A673 (cell line): ENCODE measurements around the gene TBRG4.

Source experiments
- EZH2 ChIP-seq: fragments of 200-600 bp; sonication (generic); IDR thresholded peaks from 2 replicates; pipeline ENCODE4 v1.6.1; 2017; ENCODE audit warnings: borderline replicate concordance, low read depth, mild to moderate bottlenecking, mixed read lengths, antibody characterized with exemption, low read length; ENCODE audit not compliant: poor library complexity, severe bottlenecking
- TF ChIP-seq, protein P1 (sequence below): fragments of 300-800, 200-600 bp; sonication (generic); conservative IDR thresholded peaks from 2 replicates; pipeline ENCODE4 v1.5.1; 2017; ENCODE audit warnings: low read depth, mild to moderate bottlenecking, antibody characterized with exemption, low read length, moderate library complexity, mixed read lengths

DNA sequence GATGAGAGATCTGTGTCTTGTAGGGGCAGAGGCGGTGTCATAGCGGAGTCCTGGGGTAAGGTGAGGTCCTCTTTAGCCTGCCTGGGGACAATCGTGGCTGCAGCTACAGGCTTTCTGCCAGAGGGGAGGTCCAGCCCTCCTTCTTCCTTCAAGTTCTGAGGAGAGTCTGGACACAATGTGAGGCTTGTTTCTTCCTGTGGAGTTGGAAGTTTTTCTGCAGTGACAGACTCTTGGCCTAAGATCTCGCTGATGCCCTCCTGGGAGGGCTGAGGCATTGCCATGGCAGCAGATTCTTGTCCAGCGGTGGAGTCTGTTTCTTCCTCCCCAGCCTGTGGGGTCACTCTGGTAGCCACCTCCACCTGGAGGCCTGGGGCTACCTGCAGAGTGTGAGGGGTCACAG, 27.2 kb downstream of the TBRG4 start:
- TF ChIP-seq, protein P1, sequence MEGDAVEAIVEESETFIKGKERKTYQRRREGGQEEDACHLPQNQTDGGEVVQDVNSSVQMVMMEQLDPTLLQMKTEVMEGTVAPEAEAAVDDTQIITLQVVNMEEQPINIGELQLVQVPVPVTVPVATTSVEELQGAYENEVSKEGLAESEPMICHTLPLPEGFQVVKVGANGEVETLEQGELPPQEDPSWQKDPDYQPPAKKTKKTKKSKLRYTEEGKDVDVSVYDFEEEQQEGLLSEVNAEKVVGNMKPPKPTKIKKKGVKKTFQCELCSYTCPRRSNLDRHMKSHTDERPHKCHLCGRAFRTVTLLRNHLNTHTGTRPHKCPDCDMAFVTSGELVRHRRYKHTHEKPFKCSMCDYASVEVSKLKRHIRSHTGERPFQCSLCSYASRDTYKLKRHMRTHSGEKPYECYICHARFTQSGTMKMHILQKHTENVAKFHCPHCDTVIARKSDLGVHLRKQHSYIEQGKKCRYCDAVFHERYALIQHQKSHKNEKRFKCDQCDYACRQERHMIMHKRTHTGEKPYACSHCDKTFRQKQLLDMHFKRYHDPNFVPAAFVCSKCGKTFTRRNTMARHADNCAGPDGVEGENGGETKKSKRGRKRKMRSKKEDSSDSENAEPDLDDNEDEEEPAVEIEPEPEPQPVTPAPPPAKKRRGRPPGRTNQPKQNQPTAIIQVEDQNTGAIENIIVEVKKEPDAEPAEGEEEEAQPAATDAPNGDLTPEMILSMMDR = no peak
- TF ChIP-seq EZH2 = no peak
